Osteoblast (primary cell): ENCODE results near the gene TTYH3. TPM values are rescaled to one million over a fixed set of nuclear protein-coding genes. Genes with fewer than 3 reads are reported as not detected.

Experiments used
- DNase-seq: peaks from one replicate; pipeline ENCODE4 v3.0.0; 2011; ENCODE audit warnings: low spot score, mixed read lengths; ENCODE audit not compliant: insufficient read length; ENCODE audit errors: missing footprints
- H2AFZ ChIP-seq: 2 replicates; pipeline ENCODE4 v1.6.0; 2011; ENCODE audit warnings: mild to moderate bottlenecking, low read length
- H3K27ac ChIP-seq: 2 replicates; pipeline ENCODE4 v1.5.1; 2011; ENCODE audit warnings: mild to moderate bottlenecking, low read depth, low read length, moderate library complexity
- H3K27me3 ChIP-seq: 2 replicates; pipeline ENCODE4 v1.6.0; 2012; ENCODE audit warnings: mild to moderate bottlenecking, control low read depth, inconsistent platforms, low read length, moderate library complexity; ENCODE audit not compliant: insufficient read depth
- H3K36me3 ChIP-seq: 2 replicates; pipeline ENCODE4 v1.5.1; 2011; ENCODE audit warnings: mild to moderate bottlenecking, low read length, control low read depth, moderate library complexity; ENCODE audit not compliant: insufficient read depth
- H3K4me1 ChIP-seq: 2 replicates; pipeline ENCODE4 v1.5.1; 2011; ENCODE audit warnings: mild to moderate bottlenecking, low read length, control low read depth, moderate library complexity; ENCODE audit not compliant: insufficient read depth
- H3K4me2 ChIP-seq: 2 replicates; pipeline ENCODE4 v1.6.0; 2011; ENCODE audit warnings: mild to moderate bottlenecking, low read length; ENCODE audit not compliant: insufficient read depth
- H3K4me3 ChIP-seq: fragments of 200-600 bp; sonication (generic); 3 replicates; pipeline ENCODE4 v1.5.1; 2012; ENCODE audit warnings: mild to moderate bottlenecking, low read length, inconsistent platforms; ENCODE audit not compliant: insufficient read depth
- H3K79me2 ChIP-seq: 2 replicates; pipeline ENCODE4 v1.6.0; 2012; ENCODE audit warnings: mild to moderate bottlenecking, low read length, control low read depth, inconsistent platforms; ENCODE audit not compliant: insufficient read depth
- H3K9me3 ChIP-seq: 2 replicates; pipeline ENCODE4 v1.5.1; 2011; ENCODE audit warnings: low read depth, low read length, control low read depth
- H4K20me1 ChIP-seq: 2 replicates; pipeline ENCODE4 v1.6.0; 2012; ENCODE audit warnings: mild to moderate bottlenecking, low read length, control low read depth; ENCODE audit not compliant: insufficient read depth
- total RNA-seq: library from RNA; depleted of rRNA; stranded (reverse); fragments of >200 nt; gene quantifications from 2 replicates; pipeline ENCODE4 v1.2.3, GENCODE V29; 2012
- TF ChIP-seq, protein P1 (sequence below): IDR thresholded peaks from 2 replicates; pipeline ENCODE4 v1.5.1; 2011; ENCODE audit warnings: mild to moderate bottlenecking, low read depth, low read length, moderate library complexity; ENCODE audit errors: extremely low read depth

The TTYH3 gene
- total RNA-seq, 1 donor, result 29.0 TPM

GRCh38 chr7:2627258-2628129, 4.3 kb upstream of the TTYH3 start:
- H3K36me3 ChIP-seq, result no peaks in the 10 kb centered on the region
- no peaks in the 10 kb centered on the region for H3K9me3 ChIP-seq
- no peak overlapping the region for H3K4me3 ChIP-seq
- no peak overlapping the region for H3K4me2 ChIP-seq
- no peaks in the 10 kb centered on the region for H3K27me3 ChIP-seq
- H2AFZ ChIP-seq, result no peak overlapping the region
- no peak for DNase-seq
- TF ChIP-seq, protein P1, sequence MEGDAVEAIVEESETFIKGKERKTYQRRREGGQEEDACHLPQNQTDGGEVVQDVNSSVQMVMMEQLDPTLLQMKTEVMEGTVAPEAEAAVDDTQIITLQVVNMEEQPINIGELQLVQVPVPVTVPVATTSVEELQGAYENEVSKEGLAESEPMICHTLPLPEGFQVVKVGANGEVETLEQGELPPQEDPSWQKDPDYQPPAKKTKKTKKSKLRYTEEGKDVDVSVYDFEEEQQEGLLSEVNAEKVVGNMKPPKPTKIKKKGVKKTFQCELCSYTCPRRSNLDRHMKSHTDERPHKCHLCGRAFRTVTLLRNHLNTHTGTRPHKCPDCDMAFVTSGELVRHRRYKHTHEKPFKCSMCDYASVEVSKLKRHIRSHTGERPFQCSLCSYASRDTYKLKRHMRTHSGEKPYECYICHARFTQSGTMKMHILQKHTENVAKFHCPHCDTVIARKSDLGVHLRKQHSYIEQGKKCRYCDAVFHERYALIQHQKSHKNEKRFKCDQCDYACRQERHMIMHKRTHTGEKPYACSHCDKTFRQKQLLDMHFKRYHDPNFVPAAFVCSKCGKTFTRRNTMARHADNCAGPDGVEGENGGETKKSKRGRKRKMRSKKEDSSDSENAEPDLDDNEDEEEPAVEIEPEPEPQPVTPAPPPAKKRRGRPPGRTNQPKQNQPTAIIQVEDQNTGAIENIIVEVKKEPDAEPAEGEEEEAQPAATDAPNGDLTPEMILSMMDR, result no peak
- H4K20me1 ChIP-seq, result peaks cover 3% of the 10 kb centered on the region
- peaks cover 6% of the 10 kb centered on the region for H3K79me2 ChIP-seq
- peaks cover 25% of the 10 kb centered on the region for H3K4me1 ChIP-seq
- H3K27ac ChIP-seq, result no peak overlapping the region

DNA sequence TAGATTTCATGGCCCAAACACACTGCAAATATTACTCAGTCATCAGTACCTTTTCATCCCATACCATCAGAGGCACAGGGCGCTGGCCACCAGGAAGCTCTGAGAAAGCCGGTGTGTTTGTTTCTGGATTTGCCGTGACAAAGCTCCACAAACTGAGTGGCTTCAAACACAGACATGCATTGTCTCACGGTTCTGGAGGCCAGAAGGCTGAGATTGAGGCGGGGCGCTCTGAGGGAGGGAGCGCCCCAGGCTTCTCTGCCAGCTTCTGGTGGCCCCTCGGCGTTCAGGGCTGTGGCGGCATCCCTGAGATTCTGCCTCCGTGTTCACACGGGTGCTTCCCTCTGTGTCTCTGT, 3.7 kb upstream of the TTYH3 start:
- no peak for DNase-seq
- no peaks in the 10 kb centered on the region for H3K9me3 ChIP-seq
- H3K4me3 ChIP-seq, result no peak overlapping the region
- no peaks in the 10 kb centered on the region for H3K36me3 ChIP-seq
- H4K20me1 ChIP-seq, result peaks cover 4% of the 10 kb centered on the region
- H3K27me3 ChIP-seq, result no peaks in the 10 kb centered on the region
- no peak overlapping the region for H3K27ac ChIP-seq
- H3K79me2 ChIP-seq, result peaks cover 9% of the 10 kb centered on the region
- no peak overlapping the region for H3K4me2 ChIP-seq
- H2AFZ ChIP-seq, result no peak overlapping the region
- H3K4me1 ChIP-seq, result peaks cover 31% of the 10 kb centered on the region
- TF ChIP-seq, protein P1, result no peak

DNA sequence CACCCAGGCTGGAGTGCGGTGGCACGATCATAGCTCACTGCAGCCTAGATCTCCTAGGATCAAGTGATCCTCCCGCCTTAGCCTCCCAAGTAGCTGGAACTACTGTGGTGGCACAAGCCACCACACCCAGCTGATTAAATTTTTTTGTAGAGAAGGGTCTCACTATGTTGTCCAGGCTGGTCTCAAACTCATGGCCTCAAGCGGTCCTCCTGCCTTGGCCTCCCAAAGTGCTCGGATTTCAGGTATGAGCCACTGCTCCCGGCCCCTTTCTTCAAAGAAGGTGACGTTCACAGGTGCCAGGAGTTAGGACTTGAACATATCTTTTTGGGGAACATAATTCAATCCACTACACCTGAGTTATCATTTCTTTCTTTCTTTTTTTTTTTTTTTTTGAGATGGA, 2.9 kb upstream of the TTYH3 start:
- H4K20me1 ChIP-seq, result peaks cover 9% of the 10 kb centered on the region
- no peaks in the 10 kb centered on the region for H3K9me3 ChIP-seq
- H3K36me3 ChIP-seq, result no peaks in the 10 kb centered on the region
- H3K27ac ChIP-seq, result no peak overlapping the region
- H3K4me3 ChIP-seq, result no peak overlapping the region
- peaks cover 9% of the 10 kb centered on the region for H3K79me2 ChIP-seq
- H3K27me3 ChIP-seq, result no peaks in the 10 kb centered on the region
- H3K4me2 ChIP-seq, result no peak overlapping the region
- DNase-seq, result no peak
- TF ChIP-seq, protein P1, result no peak
- H2AFZ ChIP-seq, result no peak overlapping the region
- H3K4me1 ChIP-seq, result peaks cover 39% of the 10 kb centered on the region
